Panc1 (cell line): ENCODE measurements around the gene MYO1B.

Experiments used
- CTCF ChIP-seq: fragments of 450-650 bp; IDR thresholded peaks from 2 replicates; pipeline ENCODE4 v1.5.1; 2017; ENCODE audit warnings: mild to moderate bottlenecking
- POLR2AphosphoS5 ChIP-seq: IDR thresholded peaks from 2 replicates; pipeline ENCODE4 v1.6.1; 2012; ENCODE audit warnings: mild to moderate bottlenecking, low read depth, low read length, moderate library complexity

- TF ChIP-seq CTCF (no peak), POLR2AphosphoS5 (no peak)
These were observed 29.2 kb downstream of the MYO1B start for GRCh38 chr2:191274413-191274815.
